HepG2 (cell line): ENCODE measurements around the gene CCDC8. TPM values are rescaled to one million over a fixed set of nuclear protein-coding genes. Genes with fewer than 3 reads are reported as not detected.

Experiments
- ATAC-seq: fragments of 200-7000 bp; cut with Tn5 transposase; 3 replicates; pipeline ENCODE4 v1.9.1; 2020; ENCODE audit warnings: mild to moderate bottlenecking, moderate library complexity
- BruUV-seq: library from RNA; stranded (reverse); fragments of 400-500 nt; replicated peaks from 2 replicates; lab custom pipeline; 2021; lab: Mats Ljungman, UMichigan
- CTCF ChIA-PET: fragments of 300-600 bp; formaldehyde crosslinking; extraction: SDS; loops from one replicate; lab custom pipeline; 2021; ENCODE audit warnings: low total read pairs, inconsistent platforms, low intra/inter-chr PET ratio; lab: Yijun Ruan, JAX
- POLR2A ChIA-PET: fragments of 350-600 bp; sonication (Branson Sonifier 250); formaldehyde crosslinking; loops from one replicate; lab custom pipeline; 2020; ENCODE audit warnings: antibody characterized with exemption, inconsistent platforms; lab: Yijun Ruan, JAX
- DNase-seq: peaks from one replicate; pipeline ENCODE4 v3.0.0-alpha.2; 2015; ENCODE audit warnings: low spot score
- FAIRE-seq: peaks from 3 replicates; lab custom pipeline; 2011; peaks lifted over from hg19 to GRCh38; lab: Jason Lieb, UNC
- H2AFZ ChIP-seq: one replicate; pipeline ENCODE4 v1.6.1; 2011; ENCODE audit warnings: low read length, inconsistent platforms
- H3K27ac ChIP-seq: fragments of 300-600 bp; 3 replicates; pipeline ENCODE4 v1.8.0; 2011; ENCODE audit warnings: mixed run types, mild to moderate bottlenecking, mixed read lengths, low read length, inconsistent platforms; ENCODE audit not compliant: insufficient read depth; ENCODE audit errors: extremely low read length
- H3K27me3 ChIP-seq, 2 experiments: fragments of 200-600 bp in 1 of 2; 2 replicates in 1 of 2; 3 replicates in 1 of 2; pipeline versions ENCODE4 v1.6.0 to v1.8.0; 2011; ENCODE audit warnings: low read length in 2 of 2, mild to moderate bottlenecking in 2 of 2, moderate library complexity in 2 of 2, inconsistent platforms in 1 of 2; ENCODE audit not compliant: insufficient read depth in 2 of 2, control insufficient read depth in 1 of 2
- H3K36me3 ChIP-seq, 2 experiments: fragments of 200-600 bp in 1 of 2; replicated peaks in 1 of 2; 2 replicates in 1 of 2; 3 replicates in 1 of 2; pipeline versions ENCODE4 v1.5.1 to v1.8.0; 2011; ENCODE audit warnings: low read length in 2 of 2, inconsistent platforms in 1 of 2; ENCODE audit not compliant: insufficient read depth in 2 of 2, control insufficient read depth in 1 of 2
- H3K4me1 ChIP-seq: 2 replicates; pipeline ENCODE4 v1.5.1; 2012; ENCODE audit warnings: low read length, inconsistent platforms; ENCODE audit not compliant: insufficient read depth
- H3K4me2 ChIP-seq: 2 replicates; pipeline ENCODE4 v1.6.0; 2011; ENCODE audit warnings: low read depth, low read length, inconsistent platforms
- H3K4me3 ChIP-seq, 3 experiments: fragments of 200-600 bp in 1 of 3; sonication (generic), shearing (Covaris generic) in 1 of 3; replicated peaks in 1 of 3; 2 replicates each; pipeline ENCODE4 v1.5.1; 2011 to 2016; ENCODE audit warnings: low read length in 3 of 3, inconsistent platforms in 2 of 3, low read depth in 2 of 3, mild to moderate bottlenecking in 2 of 3, control low read depth in 1 of 3, mixed read lengths in 1 of 3; ENCODE audit not compliant: insufficient read depth in 1 of 3
- H3K79me2 ChIP-seq: one replicate; pipeline ENCODE4 v1.6.1; 2011; ENCODE audit warnings: low read length, inconsistent platforms; ENCODE audit not compliant: insufficient read depth
- H3K9ac ChIP-seq: 2 replicates; pipeline ENCODE4 v1.6.0; 2011; ENCODE audit warnings: mild to moderate bottlenecking, low read depth, low read length, inconsistent platforms; ENCODE audit not compliant: insufficient read depth
- H3K9me3 ChIP-seq: 2 replicates; pipeline ENCODE4 v1.5.1; 2012; ENCODE audit warnings: mild to moderate bottlenecking, low read length
- H4K20me1 ChIP-seq: 2 replicates; pipeline ENCODE4 v1.6.0; 2011; ENCODE audit warnings: inconsistent platforms, mild to moderate bottlenecking, low read length, moderate library complexity; ENCODE audit not compliant: insufficient read depth
- BRF2 ChIP-seq: sonication (generic); formaldehyde crosslinking; IDR thresholded peaks from 2 replicates; pipeline ENCODE4 v1.8.1; 2022; ENCODE audit warnings: mild to moderate bottlenecking, missing genetic modification reagents
- E2F5 ChIP-seq: sonication (generic); formaldehyde crosslinking; conservative IDR thresholded peaks from 2 replicates; pipeline ENCODE4 v1.4.0; 2020; ENCODE audit warnings: missing genetic modification reagents
- FOSL1 ChIP-seq: sonication (generic); formaldehyde crosslinking; IDR thresholded peaks from 2 replicates; pipeline ENCODE4 v1.9.0; 2021; ENCODE audit warnings: missing genetic modification reagents, borderline replicate concordance
- MXI1 ChIP-seq: IDR thresholded peaks from 3 replicates; pipeline ENCODE4 v1.6.1; 2012; ENCODE audit warnings: low read depth, low read length, inconsistent platforms, borderline replicate concordance
- RNF219 ChIP-seq: sonication (generic); formaldehyde crosslinking; IDR thresholded peaks from 2 replicates; pipeline ENCODE4 v1.5.0; 2020; ENCODE audit warnings: mild to moderate bottlenecking, missing genetic modification reagents
- SIN3A ChIP-seq: IDR thresholded peaks from 2 replicates; pipeline ENCODE4 v1.6.1; 2011; ENCODE audit warnings: low read depth, mild to moderate bottlenecking, control low read depth, low read length, borderline replicate concordance
- SNAPC2 ChIP-seq: sonication (generic); formaldehyde crosslinking; IDR thresholded peaks from 2 replicates; pipeline ENCODE4 v1.8.1; 2022; ENCODE audit warnings: mild to moderate bottlenecking, missing genetic modification reagents
- SRSF4 ChIP-seq: fragments of 200-400 bp; formaldehyde crosslinking; IDR thresholded peaks from one replicate; pipeline ENCODE4 v1.6.1; 2018; ENCODE audit warnings: mild to moderate bottlenecking, low read depth, low read length, moderate library complexity; ENCODE audit not compliant: poor library complexity, severe bottlenecking
- ZBTB43 ChIP-seq: sonication (generic); formaldehyde crosslinking; conservative IDR thresholded peaks from 2 replicates; pipeline ENCODE4 v1.4.0; 2020; ENCODE audit warnings: missing genetic modification reagents
- ZFP37 ChIP-seq: sonication (generic); formaldehyde crosslinking; IDR thresholded peaks from 2 replicates; pipeline ENCODE4 v1.4.0; 2020; ENCODE audit warnings: missing genetic modification reagents, borderline replicate concordance
- ZNF501 ChIP-seq: sonication (generic); formaldehyde crosslinking; IDR thresholded peaks from 2 replicates; pipeline ENCODE4 v1.5.1; 2020; ENCODE audit warnings: mild to moderate bottlenecking, moderate library complexity, missing genetic modification reagents
- ZNF570 ChIP-seq: sonication (generic); formaldehyde crosslinking; IDR thresholded peaks from 2 replicates; pipeline ENCODE4 v1.4.0; 2020; ENCODE audit warnings: mild to moderate bottlenecking, missing genetic modification reagents, borderline replicate concordance
- ZNF747 ChIP-seq: sonication (generic); formaldehyde crosslinking; IDR thresholded peaks from 2 replicates; pipeline ENCODE4 v1.8.1; 2023; ENCODE audit warnings: missing genetic modification reagents, mild to moderate bottlenecking, borderline replicate concordance
- ZSCAN25 ChIP-seq: sonication (generic); formaldehyde crosslinking; IDR thresholded peaks from 2 replicates; pipeline ENCODE4 v1.8.0; 2022; ENCODE audit warnings: mild to moderate bottlenecking, missing genetic modification reagents
- WGBS: methylation state at CpG from one replicate; pipeline ENCODE4 v1.1.6; 2017; ENCODE audit warnings: low lambda C conversion rate; 5-methylcytosine and 5-hydroxymethylcytosine counted together
- in situ Hi-C: cut with HindIII; loops from 2 replicates; pipeline ENCODE4 v1.10.0; 2017; ENCODE audit warnings: low pct_unique_long_range_greater_than_20kb; ENCODE audit not compliant: extremely low pct_ligation_motif_present
- intact Hi-C: fragments of 100-400 bp; cut with micrococcal nuclease; formaldehyde crosslinking; loops from one replicate; pipeline ENCODE4 v1.10.0; 2022; ENCODE audit not compliant: unreplicated experiment
- polyA plus RNA-seq, 8 experiments: library from polyadenylated mRNA; depleted of rRNA in 3 of 8; stranded (reverse) in 7 of 8; unstranded in 1 of 8; fragments of >200 nt; fragmentation: Illumina TruSeq in 4 of 8; extraction: Trizol in 4 of 8; gene quantifications; 2 replicates each; pipeline versions ENCODE4 v1.2.1 to v1.2.3, GENCODE V29; 2011 to 2016; ENCODE audit warnings: low read depth in 4 of 8, missing spikeins in 1 of 8, mixed read lengths in 1 of 8; ENCODE audit not compliant: insufficient read depth in 1 of 8
- total RNA-seq, 5 experiments: library from RNA; depleted of rRNA; stranded (reverse); fragments of >200 nt; fragmentation: Illumina TruSeq; extraction: Trizol; gene quantifications; 2 replicates each; pipeline ENCODE4 v1.2.3, GENCODE V29; 2016; ENCODE audit warnings: low read depth in 1 of 5
- TF ChIP-seq, protein P1 (sequence below): IDR thresholded peaks from 2 replicates; pipeline ENCODE4 v1.6.1; 2012; ENCODE audit warnings: low read depth, low read length, improper control_type of control experiment

CCDC8 gene
- total and polyA plus RNA-seq, 2 of the 13 experiments (the other 11 are each of a cell fraction or from before 2014, with no cell fraction given), result 0.04 TPM; not detected in 1

DNA sequence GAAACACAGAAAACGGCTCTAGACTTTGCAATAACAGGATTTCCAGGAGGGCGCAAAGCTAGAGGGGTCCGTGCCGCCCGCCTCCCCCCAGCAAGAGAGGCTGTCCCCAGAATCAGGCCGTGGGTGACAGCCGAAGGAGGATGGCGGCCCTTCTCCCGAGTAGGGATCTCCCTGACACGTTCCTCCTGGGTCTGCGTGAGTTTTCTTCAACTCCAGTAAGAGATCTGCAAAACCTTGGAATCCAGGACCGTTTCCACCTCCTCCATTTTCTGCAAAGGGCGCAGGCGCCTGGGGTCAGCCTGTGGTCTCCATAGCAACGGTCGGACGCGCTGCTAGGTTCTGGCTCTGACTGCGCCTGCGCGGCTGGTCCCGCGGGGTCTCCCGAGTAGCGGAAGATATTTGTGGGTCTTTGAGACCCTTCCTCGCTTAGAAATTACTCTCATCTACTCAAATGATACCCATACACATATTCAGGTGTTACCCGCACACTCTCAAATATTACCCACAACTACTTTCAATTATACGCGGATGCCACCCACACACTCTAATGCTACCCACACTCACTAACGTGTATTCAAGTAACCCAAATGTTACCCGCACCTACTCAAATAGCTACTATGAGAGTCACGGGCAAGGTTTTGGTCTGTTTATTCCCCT lies 13.3 kb upstream of the CCDC8 start:
- no peaks in the 10 kb centered on the region for H3K9me3 ChIP-seq
- H3K4me1 ChIP-seq, result peaks cover 27% of the 10 kb centered on the region
- ChIA-PET POLR2A (interaction anchor here (1.5 to 1.6 kb wide), 2 partner anchors 22 to 23 kb away, joined by 5 read pairs; no protein-coding TSS in a partner anchor), CTCF (no interaction called here)
- no TSS peak for BruUV-seq
- 2% methylated on average over 31 of the region's 32 CpGs for WGBS
- H3K27ac ChIP-seq, result peak overlapping the region; percentile 20
- H3K4me3 ChIP-seq, result peak overlapping the region; percentile 59 to 79 (median 59)
- ATAC-seq (peak; percentile 88), FAIRE-seq (peak; percentile 21), DNase-seq (peak; percentile 71)
- H3K27me3 ChIP-seq, result peaks cover 0 to 14% of the 10 kb centered on the region in 2 experiments; a peak in 3 of 5 replicates
- in situ Hi-C loops, result no loop called here
- peak overlapping the region; percentile 30; the same call in 1 of the 2 replicates for H3K9ac ChIP-seq
- no peaks in the 10 kb centered on the region for H3K36me3 ChIP-seq
- H3K4me2 ChIP-seq, result peak overlapping the region; percentile 91
- peak overlapping the region; percentile 94 for H2AFZ ChIP-seq
- H4K20me1 ChIP-seq, result no peaks in the 10 kb centered on the region
- no peaks in the 10 kb centered on the region for H3K79me2 ChIP-seq
- intact Hi-C loops, result loop anchor here (1.0 kb wide), 1 partner anchor 10 kb away; no protein-coding TSS in a partner anchor
- TF ChIP-seq MXI1 (0 out of 3 replicates have a peak, but pooled peaks have one; percentile 68), RNF219 (CRISPR knock-in tag) (no peak), SIN3A (peak; percentile 38; the same call in 1 of the 2 replicates), SRSF4 (no peak), ZSCAN25 (CRISPR knock-in tag) (no peak), ZNF570 (CRISPR knock-in tag) (no peak), SNAPC2 (CRISPR knock-in tag) (no peak), E2F5 (CRISPR knock-in tag) (no peak), ZNF501 (CRISPR knock-in tag) (0 out of 2 replicates have a peak, but pooled peaks have one; percentile 47), BRF2 (CRISPR knock-in tag) (no peak), FOSL1 (CRISPR knock-in tag) (no peak), ZBTB43 (0 out of 2 replicates have a peak, but pooled peaks have one; percentile 29), ZFP37 (CRISPR knock-in tag) (no peak), ZNF747 (CRISPR knock-in tag) (0 out of 2 replicates have a peak, but pooled peaks have one; percentile 31)
- TF ChIP-seq, protein P1, sequence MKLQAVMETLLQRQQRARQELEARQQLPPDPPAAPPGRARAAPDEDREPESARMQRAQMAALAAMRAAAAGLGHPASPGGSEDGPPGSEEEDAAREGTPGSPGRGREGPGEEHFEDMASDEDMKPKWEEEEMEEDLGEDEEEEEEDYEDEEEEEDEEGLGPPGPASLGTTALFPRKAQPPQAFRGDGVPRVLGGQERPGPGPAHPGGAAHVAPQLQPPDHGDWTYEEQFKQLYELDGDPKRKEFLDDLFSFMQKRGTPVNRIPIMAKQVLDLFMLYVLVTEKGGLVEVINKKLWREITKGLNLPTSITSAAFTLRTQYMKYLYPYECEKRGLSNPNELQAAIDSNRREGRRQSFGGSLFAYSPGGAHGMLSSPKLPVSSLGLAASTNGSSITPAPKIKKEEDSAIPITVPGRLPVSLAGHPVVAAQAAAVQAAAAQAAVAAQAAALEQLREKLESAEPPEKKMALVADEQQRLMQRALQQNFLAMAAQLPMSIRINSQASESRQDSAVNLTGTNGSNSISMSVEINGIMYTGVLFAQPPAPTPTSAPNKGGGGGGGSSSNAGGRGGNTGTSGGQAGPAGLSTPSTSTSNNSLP, result no peak
